Astrocyte (in vitro differentiated cells and primary cell): ENCODE measurements around the gene NOXO1. TPM values are rescaled to one million over a fixed set of nuclear protein-coding genes. Genes with fewer than 3 reads are reported as not detected.

ENCODE experiments used
- DNase-seq: peaks from one replicate; pipeline ENCODE4 v3.0.0-alpha.2; 2010; ENCODE audit warnings: low read depth
- FAIRE-seq: peaks from 2 replicates; lab custom pipeline; 2011; peaks lifted over from hg19 to GRCh38; lab: Jason Lieb, UNC
- H2AFZ ChIP-seq: 2 replicates; pipeline ENCODE4 v1.6.0; 2012; ENCODE audit warnings: low read depth, low read length, inconsistent platforms
- H3K27ac ChIP-seq: 2 replicates; pipeline ENCODE4 v1.5.1; 2011; ENCODE audit warnings: low read depth, low read length, inconsistent platforms
- H3K27me3 ChIP-seq: 2 replicates; pipeline ENCODE4 v1.6.0; 2011; ENCODE audit warnings: low read length, inconsistent platforms; ENCODE audit not compliant: insufficient read depth
- H3K36me3 ChIP-seq: 2 replicates; pipeline ENCODE4 v1.5.1; 2011; ENCODE audit warnings: low read length, inconsistent platforms; ENCODE audit not compliant: insufficient read depth
- H3K4me1 ChIP-seq: 2 replicates; pipeline ENCODE4 v1.5.1; 2011; ENCODE audit warnings: low read length, inconsistent platforms; ENCODE audit not compliant: insufficient read depth
- H3K4me2 ChIP-seq: 2 replicates; pipeline ENCODE4 v1.6.0; 2012; ENCODE audit warnings: low read length, inconsistent platforms
- H3K4me3 ChIP-seq: 2 replicates; pipeline ENCODE4 v1.5.1; 2011; ENCODE audit warnings: low read depth, mild to moderate bottlenecking, low read length, inconsistent platforms; ENCODE audit not compliant: insufficient read depth
- H3K79me2 ChIP-seq: 2 replicates; pipeline ENCODE4 v1.6.0; 2012; ENCODE audit warnings: mild to moderate bottlenecking, low read length, inconsistent platforms; ENCODE audit not compliant: insufficient read depth
- H3K9ac ChIP-seq: 2 replicates; pipeline ENCODE4 v1.6.0; 2012; ENCODE audit warnings: mild to moderate bottlenecking, low read length, inconsistent platforms
- H3K9me3 ChIP-seq: 2 replicates; pipeline ENCODE4 v1.5.1; 2012; ENCODE audit warnings: low read depth, mild to moderate bottlenecking, low read length, inconsistent platforms; ENCODE audit not compliant: insufficient read depth
- H4K20me1 ChIP-seq: 2 replicates; pipeline ENCODE4 v1.6.0; 2012; ENCODE audit warnings: low read length, inconsistent platforms; ENCODE audit not compliant: insufficient read depth
- H3K27ac Mint-ChIP-seq: one replicate; pipeline ENCODE4 v1.8.0; 2021; ENCODE audit warnings: mild to moderate bottlenecking, mixed read lengths; ENCODE audit not compliant: unreplicated experiment
- H3K27me3 Mint-ChIP-seq: one replicate; pipeline ENCODE4 v1.8.0; 2021; ENCODE audit warnings: low read depth, mixed read lengths; ENCODE audit not compliant: unreplicated experiment
- H3K36me3 Mint-ChIP-seq: one replicate; pipeline ENCODE4 v1.8.0; 2021; ENCODE audit warnings: low read depth, mixed read lengths; ENCODE audit not compliant: unreplicated experiment
- H3K4me1 Mint-ChIP-seq: one replicate; pipeline ENCODE4 v1.8.0; 2021; ENCODE audit warnings: low read depth, mixed read lengths; ENCODE audit not compliant: unreplicated experiment
- H3K4me3 Mint-ChIP-seq: one replicate; pipeline ENCODE4 v1.8.0; 2021; ENCODE audit warnings: mild to moderate bottlenecking, moderate library complexity, mixed read lengths; ENCODE audit not compliant: unreplicated experiment
- H3K9me3 Mint-ChIP-seq: one replicate; pipeline ENCODE4 v1.8.0; 2021; ENCODE audit warnings: mild to moderate bottlenecking, mixed read lengths; ENCODE audit not compliant: unreplicated experiment
- EZH2 ChIP-seq: IDR thresholded peaks from 2 replicates; pipeline ENCODE4 v1.6.1; 2012; ENCODE audit warnings: mild to moderate bottlenecking, low read length, inconsistent platforms; ENCODE audit not compliant: insufficient read depth
- total RNA-seq: library from RNA; stranded (reverse); gene quantifications from 2 replicates; pipeline ENCODE4 v1.2.1, GENCODE V29; 2021
- TF ChIP-seq, protein P1 (sequence below): IDR thresholded peaks from 2 replicates; pipeline ENCODE4 v1.5.1; 2011; ENCODE audit warnings: low read depth, mild to moderate bottlenecking, inconsistent platforms, low read length, moderate library complexity; ENCODE audit not compliant: insufficient read depth

The NOXO1 gene
- total RNA-seq, 1 donor from 2014 or later: 0.89 TPM

DNA sequence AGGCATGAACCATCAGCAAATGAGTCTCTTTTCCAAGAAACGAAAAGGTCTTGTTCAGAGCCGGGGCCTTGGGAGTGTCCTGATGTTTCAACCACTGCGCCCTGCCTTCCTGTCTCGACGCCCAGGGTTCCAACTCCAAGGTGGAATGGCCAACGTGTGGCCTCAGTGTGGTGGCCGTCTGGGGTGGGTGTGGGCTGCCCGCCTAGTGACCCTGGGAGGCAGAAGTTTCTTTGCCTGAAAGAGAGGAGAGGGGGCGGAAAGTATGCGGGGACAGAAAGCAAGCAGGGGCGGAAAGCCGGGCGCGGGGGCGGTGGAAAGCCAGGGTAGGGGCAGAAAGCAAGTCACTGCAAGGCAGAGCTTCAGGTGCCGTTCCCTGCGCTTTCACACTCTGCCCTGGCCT, 42.4 kb downstream of the NOXO1 start:
- TF ChIP-seq EZH2: no peak
- TF ChIP-seq, protein P1, sequence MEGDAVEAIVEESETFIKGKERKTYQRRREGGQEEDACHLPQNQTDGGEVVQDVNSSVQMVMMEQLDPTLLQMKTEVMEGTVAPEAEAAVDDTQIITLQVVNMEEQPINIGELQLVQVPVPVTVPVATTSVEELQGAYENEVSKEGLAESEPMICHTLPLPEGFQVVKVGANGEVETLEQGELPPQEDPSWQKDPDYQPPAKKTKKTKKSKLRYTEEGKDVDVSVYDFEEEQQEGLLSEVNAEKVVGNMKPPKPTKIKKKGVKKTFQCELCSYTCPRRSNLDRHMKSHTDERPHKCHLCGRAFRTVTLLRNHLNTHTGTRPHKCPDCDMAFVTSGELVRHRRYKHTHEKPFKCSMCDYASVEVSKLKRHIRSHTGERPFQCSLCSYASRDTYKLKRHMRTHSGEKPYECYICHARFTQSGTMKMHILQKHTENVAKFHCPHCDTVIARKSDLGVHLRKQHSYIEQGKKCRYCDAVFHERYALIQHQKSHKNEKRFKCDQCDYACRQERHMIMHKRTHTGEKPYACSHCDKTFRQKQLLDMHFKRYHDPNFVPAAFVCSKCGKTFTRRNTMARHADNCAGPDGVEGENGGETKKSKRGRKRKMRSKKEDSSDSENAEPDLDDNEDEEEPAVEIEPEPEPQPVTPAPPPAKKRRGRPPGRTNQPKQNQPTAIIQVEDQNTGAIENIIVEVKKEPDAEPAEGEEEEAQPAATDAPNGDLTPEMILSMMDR: no peak
- H3K36me3 ChIP-seq: peaks cover 10% of the 10 kb centered on the region
- peaks cover 5% of the 10 kb centered on the region for H3K36me3 Mint-ChIP-seq
- H3K27me3 Mint-ChIP-seq: no peaks in the 10 kb centered on the region
- no peak overlapping the region for H3K9ac ChIP-seq
- no peaks in the 10 kb centered on the region for H3K9me3 ChIP-seq
- H2AFZ ChIP-seq: no peak overlapping the region
- H3K27ac ChIP-seq: no peak overlapping the region
- H3K27me3 ChIP-seq: no peaks in the 10 kb centered on the region
- peaks cover 10% of the 10 kb centered on the region for H3K4me1 Mint-ChIP-seq
- H3K4me3 Mint-ChIP-seq: no peak overlapping the region
- H4K20me1 ChIP-seq: peaks cover 10% of the 10 kb centered on the region
- FAIRE-seq: no peak
- no peaks in the 10 kb centered on the region for H3K9me3 Mint-ChIP-seq
- no peak overlapping the region for H3K4me2 ChIP-seq
- no peak overlapping the region for H3K27ac Mint-ChIP-seq
- DNase-seq: no peak
- H3K4me1 ChIP-seq: peaks cover 21% of the 10 kb centered on the region
- H3K79me2 ChIP-seq: peaks cover 16% of the 10 kb centered on the region
- no peak overlapping the region for H3K4me3 ChIP-seq

DNA sequence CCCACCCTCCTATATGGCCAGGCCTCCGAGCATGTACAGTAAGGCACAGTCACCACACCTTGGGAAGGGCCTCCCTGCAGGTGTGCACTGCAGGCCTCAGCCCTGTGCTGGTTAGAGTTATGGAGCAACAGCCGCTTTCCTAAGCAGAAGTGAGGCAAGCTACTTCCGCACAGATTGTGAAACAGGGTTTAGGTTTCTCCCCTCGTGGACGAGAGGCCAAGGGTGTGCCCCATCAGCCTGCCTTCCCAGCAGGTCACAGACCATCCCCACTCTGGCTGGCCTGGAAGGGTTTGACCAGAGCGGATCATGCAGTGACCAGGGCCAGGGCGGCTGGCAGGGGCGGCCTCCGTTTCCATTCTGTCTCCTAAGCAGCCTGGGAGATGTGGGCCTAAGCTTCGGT, 43.0 kb downstream of the NOXO1 start:
- Histone ChIP-seq H2AFZ (no peak overlapping the region), H3K36me3 (peaks cover 10% of the 10 kb centered on the region), H3K4me3 (no peak overlapping the region), H3K9me3 (no peaks in the 10 kb centered on the region), H3K27me3 (no peaks in the 10 kb centered on the region), H3K79me2 (peaks cover 16% of the 10 kb centered on the region), H3K4me2 (no peak overlapping the region), H4K20me1 (peaks cover 10% of the 10 kb centered on the region), H3K4me1 (peaks cover 21% of the 10 kb centered on the region), H3K9ac (no peak overlapping the region), H3K27ac (no peak overlapping the region)
- DNase-seq (no peak), FAIRE-seq (no peak)
- H3K4me3 Mint-ChIP-seq: no peak overlapping the region
- H3K27me3 Mint-ChIP-seq: no peaks in the 10 kb centered on the region
- H3K9me3 Mint-ChIP-seq: no peaks in the 10 kb centered on the region
- H3K4me1 Mint-ChIP-seq: peaks cover 10% of the 10 kb centered on the region
- H3K27ac Mint-ChIP-seq: no peak overlapping the region
- H3K36me3 Mint-ChIP-seq: peaks cover 5% of the 10 kb centered on the region
- TF ChIP-seq EZH2: no peak
- TF ChIP-seq, protein P1: no peak

DNA sequence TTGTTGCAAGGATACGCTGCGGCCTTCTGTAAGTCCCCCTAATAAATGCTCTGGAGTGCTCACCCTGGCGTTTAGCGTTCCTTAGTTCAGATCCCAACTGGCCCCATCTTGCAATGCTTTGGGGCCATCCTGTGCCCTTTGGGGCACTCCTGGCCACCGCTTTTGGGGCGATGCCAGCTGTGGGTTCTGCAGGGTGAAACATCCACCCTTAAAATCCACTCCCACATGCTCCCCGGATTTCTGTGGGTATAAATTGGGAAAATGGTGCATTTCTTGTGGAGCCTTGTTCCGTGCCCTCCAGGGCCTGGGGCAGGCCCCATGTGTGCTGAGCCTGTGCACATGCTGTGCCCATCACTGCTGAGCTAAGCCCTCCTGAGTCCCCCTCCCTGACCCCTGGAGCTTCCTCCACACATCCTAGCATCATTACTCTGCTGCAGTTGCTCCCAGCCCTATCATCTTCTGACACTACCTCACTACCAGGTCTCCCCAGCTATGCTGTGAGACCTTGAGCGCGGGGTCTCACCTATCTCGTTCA, 44.3 kb downstream of the NOXO1 start:
- no peaks in the 10 kb centered on the region for H3K27me3 ChIP-seq
- Mint-ChIP-seq H3K27me3 (no peaks in the 10 kb centered on the region), H3K4me1 (peaks cover 9% of the 10 kb centered on the region), H3K4me3 (no peak overlapping the region), H3K27ac (no peak overlapping the region), H3K9me3 (no peaks in the 10 kb centered on the region), H3K36me3 (peaks cover 5% of the 10 kb centered on the region)
- H3K4me1 ChIP-seq: peaks cover 15% of the 10 kb centered on the region
- H2AFZ ChIP-seq: no peak overlapping the region
- H3K79me2 ChIP-seq: peaks cover 9% of the 10 kb centered on the region
- H3K4me2 ChIP-seq: no peak overlapping the region
- DNase-seq (no peak), FAIRE-seq (no peak)
- H3K36me3 ChIP-seq: peaks cover 10% of the 10 kb centered on the region
- H3K4me3 ChIP-seq: no peak overlapping the region
- H3K9me3 ChIP-seq: no peaks in the 10 kb centered on the region
- TF ChIP-seq EZH2: no peak
- TF ChIP-seq, protein P1: no peak
- H3K9ac ChIP-seq: no peak overlapping the region
- H4K20me1 ChIP-seq: peaks cover 6% of the 10 kb centered on the region
- no peak overlapping the region for H3K27ac ChIP-seq
